HepG2 (cell line): ENCODE results near the gene GFER.

Experiments used
- CTCF ChIP-seq: sonication (generic); formaldehyde crosslinking; IDR thresholded peaks from 2 replicates; pipeline ENCODE4 v1.5.0; 2020; ENCODE audit warnings: mild to moderate bottlenecking, missing genetic modification reagents, moderate library complexity
- HMG20A ChIP-seq: IDR thresholded peaks from 2 replicates; pipeline ENCODE4 v1.6.1; 2016; ENCODE audit warnings: borderline replicate concordance
- NFKB2 ChIP-seq: sonication (generic); formaldehyde crosslinking; IDR thresholded peaks from 2 replicates; pipeline ENCODE4 v1.4.0; 2020; ENCODE audit warnings: missing genetic modification reagents, borderline replicate concordance
- NR2C2 ChIP-seq: sonication (generic); formaldehyde crosslinking; IDR thresholded peaks from 2 replicates; pipeline ENCODE4 v1.4.0; 2020; ENCODE audit warnings: missing genetic modification reagents, mild to moderate bottlenecking, moderate library complexity, borderline replicate concordance

GRCh38 chr16:2002406-2003230 lies 18.6 kb downstream of the GFER start:
- no peak for TF ChIP-seq NFKB2 (CRISPR knock-in tag)
- no peak for TF ChIP-seq CTCF (CRISPR knock-in tag)
- no peak for TF ChIP-seq NR2C2 (CRISPR knock-in tag)
- TF ChIP-seq HMG20A (CRISPR knock-in tag), result no peak
